Stimulated activated CD8-positive, alpha-beta memory T cell treated with anti-CD3 and anti-CD28 coated beads, Interleukin-4, amount 100 ng/mL, for 48 hours (primary cell): ENCODE results near the gene GRIA4.
A peak's percentile ranks its signal among the peaks of the same experiment; 100 is the strongest.

Experiments
- DNase-seq: peaks from one replicate; pipeline ENCODE4 v3.0.0-alpha.2; 2020

Gene GRIA4

DNA sequence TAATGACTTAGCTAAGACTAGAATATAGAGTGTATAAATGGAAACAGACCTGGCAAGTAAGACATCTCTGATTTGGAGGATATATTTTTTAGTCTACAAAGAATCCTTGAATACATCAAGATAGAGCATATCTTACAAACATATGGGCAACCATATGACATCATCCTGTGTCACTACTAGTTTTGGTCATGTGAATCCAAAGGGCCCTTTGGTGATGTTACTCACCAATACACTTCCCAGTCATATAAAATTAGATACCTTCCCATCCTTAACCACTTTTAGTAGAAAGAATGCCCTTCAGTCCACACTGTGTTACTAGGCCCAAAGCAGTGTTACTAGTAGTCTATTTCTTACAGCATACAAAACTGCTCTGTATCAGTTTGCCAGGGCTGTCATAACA lies 31.6 kb downstream of the GRIA4 start:
- DNase-seq: no peak

DNA sequence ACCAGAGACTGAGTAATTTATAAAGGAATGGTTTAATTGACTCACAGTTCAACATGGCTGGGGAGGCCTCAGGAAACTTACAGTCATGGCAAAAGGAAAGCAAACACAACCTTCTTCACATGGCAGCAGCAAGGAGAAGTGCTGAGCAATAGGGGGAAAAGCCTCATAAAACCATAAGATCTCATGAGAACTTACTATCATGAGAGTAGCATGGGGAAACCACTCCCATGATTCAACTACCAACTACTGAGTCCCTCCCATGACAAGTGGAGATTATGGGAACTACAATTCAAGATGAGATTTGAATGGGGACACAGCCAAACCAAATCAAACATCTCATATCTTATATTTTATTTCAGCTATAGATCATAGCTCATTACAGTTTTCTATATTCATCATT lies 33.0 kb downstream of the GRIA4 start:
- no peak for DNase-seq

- no peak for DNase-seq
Measured at GRCh38 chr11:105644839-105645573, 35.1 kb downstream of the GRIA4 start.

DNA sequence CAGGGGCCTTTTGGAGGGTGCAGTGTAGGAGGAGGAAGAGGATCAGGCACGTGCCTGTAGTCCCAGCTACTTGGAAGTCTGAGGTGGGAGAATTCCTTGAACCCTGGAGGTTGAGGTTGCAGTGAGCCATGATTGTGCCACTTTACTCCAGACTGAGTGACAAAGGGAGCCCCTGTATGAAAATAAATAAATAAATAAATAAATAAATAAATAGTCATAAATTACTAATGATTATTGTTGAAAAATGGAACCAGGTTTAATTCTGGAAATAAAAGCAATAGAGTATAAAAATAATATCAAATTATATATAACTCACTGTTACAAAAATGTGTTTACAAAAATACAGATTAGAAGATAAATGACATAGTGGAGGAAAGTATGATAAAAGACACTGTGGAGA lies 37.9 kb downstream of the GRIA4 start:
- no peak for DNase-seq

DNA sequence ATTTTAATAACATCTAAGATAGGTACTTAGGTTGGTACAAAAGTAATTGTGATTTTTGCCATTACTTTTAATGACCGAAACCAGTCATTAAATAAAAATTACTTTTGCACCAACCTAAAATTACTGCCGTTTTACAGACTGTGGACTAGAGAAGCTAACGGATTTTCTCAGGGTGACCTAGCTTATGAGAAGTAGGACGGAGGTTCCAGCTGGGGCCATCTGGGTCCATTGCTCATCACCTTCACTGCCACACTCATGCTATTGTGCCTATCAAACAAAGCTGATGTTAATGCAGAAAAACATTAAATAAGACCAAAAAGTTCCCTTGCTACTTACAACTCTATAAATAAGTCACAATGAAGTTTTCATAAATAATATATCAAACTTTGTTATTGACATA lies 38.9 kb downstream of the GRIA4 start:
- DNase-seq: no peak

DNA sequence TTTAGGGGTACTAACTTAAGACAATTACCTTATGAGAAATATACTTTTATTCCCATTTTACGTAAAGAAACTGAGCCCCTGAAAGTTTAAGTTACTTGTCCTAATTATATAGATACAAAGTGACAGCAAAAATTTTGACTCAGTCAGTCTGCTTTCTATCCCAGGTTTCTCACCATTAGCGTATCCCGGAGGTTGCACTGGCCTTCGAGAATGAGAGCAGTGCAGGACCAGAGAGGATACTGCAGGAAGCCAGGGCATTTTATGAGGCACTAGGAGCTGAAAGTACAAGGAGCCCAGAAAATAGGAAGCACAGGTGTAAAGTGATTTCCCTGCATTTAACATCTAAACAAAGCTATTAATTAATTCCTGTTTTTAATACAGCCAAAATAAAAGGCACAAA lies 55.4 kb downstream of the GRIA4 start:
- no peak for DNase-seq

GRCh38 chr11:105667441-105667840 lies 57.6 kb downstream of the GRIA4 start:
- DNase-seq: no peak

DNA sequence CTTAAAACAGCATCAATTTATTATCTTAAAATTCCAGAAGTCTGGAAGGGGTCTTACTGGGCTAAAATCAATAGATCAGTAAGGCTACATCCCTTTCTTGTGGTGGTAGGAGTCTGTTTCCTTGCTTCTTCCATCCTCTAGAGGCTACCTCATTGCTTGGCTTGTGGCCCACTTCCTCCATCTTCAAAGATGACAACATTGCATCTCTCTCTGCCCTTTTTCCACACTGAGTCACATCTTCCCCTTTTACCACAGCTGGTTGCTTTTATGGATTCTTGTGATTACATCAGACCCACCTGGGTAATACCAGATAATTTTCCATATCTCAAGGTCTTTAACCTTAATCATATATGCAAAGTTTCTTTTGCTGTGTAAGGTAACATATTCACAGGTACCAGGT lies 60.9 kb downstream of the GRIA4 start:
- no peak for DNase-seq

DNA sequence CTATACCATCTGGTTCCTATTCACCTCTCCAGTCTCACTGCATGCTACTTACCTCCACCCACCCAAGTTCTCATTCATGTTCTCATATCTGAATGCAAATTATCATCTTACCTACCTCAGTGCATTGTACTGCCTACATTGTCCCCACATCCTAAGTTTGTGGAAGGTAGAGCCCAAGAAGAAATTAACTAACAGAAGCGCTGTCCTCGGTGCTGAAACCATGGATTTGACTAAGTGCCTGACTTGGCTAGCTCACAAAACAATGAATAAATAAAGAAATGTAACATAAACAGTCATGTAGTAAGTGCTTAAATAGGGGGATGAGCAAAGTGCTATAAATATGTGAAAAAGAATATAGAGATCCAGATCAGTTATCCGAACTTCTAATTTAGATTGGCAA lies 63.2 kb downstream of the GRIA4 start:
- peak; percentile 32 for DNase-seq

DNA sequence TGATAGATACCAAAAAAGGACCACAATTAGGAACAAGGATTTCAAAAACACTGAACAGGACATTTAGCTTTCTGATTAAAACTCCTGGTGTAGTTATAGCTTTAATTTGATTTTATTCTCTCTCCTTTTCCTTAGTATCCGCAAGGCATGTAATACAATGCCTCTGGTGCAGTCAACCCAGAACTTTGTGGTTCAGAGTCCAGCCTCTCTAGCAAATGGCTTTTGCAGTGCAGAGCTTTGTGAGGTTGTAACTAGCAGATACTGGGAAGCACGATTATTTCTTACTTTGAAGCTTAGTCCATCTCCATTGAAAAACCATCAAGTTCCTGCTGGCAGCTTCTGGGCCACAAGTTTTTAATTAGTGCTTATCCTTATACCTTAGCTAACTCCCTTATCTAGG lies 79.8 kb downstream of the GRIA4 start:
- DNase-seq: no peak

DNA sequence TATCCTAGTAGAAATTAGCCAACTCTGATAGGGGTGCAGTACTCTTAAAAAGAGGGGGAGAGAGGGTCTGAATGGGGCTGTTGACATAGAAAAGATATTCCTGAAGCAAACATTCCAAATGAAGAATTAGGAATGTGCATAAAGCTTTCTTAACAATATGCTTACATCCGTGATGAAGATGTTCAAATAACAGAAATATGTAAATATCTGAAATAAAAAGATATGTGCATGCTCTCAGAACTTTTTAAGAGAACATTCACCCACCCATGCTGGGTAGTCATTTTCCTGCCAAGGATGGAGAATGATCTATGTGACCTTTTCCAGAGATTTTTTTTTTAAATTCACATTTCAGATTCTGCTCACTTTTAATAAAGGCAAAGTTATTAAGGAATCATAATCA lies 80.6 kb downstream of the GRIA4 start:
- no peak for DNase-seq

DNA sequence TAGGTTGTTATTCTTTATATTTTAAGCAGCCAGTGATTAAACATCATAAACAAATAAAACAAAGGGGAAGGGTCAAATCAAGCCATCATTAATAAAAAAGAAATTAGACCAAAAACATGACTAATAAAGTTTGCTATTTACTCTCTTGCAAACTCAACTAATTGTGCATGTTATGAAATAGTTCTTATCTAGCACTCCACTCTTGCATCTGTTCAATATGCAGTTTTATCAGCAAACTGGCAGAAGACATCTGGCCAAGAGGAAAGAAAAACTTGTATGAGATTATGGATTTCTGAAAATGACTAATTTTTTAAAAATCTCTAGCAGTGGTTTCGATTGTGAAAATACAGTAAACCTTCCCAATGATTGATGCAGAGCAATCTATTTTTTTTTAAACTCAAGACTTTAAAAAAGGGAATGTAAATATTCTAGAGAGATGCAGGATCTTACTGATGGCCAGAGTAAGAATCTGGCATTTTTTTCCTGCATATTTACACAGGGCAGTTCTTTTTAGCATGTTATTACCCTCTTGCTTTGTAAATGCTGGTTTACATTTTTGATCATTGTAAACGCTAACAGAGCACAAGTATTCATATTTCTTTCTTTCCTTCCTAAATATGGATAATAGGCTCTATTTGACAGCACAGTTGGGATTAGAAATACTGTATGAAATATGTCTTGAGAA lies 83.3 kb downstream of the GRIA4 start:
- no peak for DNase-seq

GRCh38 chr11:105696000-105696399 lies 86.1 kb downstream of the GRIA4 start:
- no peak for DNase-seq

DNA sequence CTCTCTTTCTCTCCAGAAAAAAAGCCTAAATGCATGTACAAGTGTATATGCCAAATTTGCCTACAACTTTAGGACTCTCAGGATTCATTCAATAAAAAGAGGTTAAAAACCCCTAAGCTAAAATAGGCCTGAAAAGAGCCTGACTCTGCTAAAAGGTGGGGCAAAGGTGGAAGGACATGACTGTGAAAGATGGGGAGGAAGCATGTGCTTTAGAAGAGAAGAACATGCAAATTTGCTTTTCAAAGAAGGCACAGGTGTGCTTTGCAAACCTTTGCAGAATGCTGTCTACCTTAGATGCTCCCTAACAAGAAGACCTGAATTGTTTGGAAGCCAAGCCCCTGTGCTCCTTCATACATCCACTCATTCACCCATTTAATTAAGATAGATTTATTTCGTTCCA lies 87.4 kb downstream of the GRIA4 start:
- DNase-seq: no peak

- no peak for DNase-seq
Measured at GRCh38 chr11:105699203-105699602, 89.3 kb downstream of the GRIA4 start.

DNA sequence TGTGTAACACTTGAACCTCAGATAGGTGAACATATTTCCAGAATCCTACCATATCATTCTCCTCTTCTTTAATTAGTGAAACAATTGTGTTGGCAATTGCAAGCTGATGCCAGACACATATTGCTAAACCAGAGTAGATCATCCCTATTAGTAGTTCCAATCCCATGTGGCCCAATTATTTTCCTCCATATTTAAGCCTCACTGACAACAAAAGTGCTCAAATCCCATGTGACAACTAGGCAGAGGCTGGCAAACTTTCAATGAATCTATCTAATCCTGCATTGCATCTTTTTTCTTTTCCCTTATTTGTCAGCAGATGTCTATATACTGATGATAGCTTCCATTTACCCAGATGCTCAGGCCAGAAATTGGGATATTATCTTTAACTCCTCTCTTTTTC lies 90.4 kb downstream of the GRIA4 start:
- DNase-seq: no peak

- no peak for DNase-seq
Measured at GRCh38 chr11:105701098-105701497, 91.2 kb downstream of the GRIA4 start.

DNA sequence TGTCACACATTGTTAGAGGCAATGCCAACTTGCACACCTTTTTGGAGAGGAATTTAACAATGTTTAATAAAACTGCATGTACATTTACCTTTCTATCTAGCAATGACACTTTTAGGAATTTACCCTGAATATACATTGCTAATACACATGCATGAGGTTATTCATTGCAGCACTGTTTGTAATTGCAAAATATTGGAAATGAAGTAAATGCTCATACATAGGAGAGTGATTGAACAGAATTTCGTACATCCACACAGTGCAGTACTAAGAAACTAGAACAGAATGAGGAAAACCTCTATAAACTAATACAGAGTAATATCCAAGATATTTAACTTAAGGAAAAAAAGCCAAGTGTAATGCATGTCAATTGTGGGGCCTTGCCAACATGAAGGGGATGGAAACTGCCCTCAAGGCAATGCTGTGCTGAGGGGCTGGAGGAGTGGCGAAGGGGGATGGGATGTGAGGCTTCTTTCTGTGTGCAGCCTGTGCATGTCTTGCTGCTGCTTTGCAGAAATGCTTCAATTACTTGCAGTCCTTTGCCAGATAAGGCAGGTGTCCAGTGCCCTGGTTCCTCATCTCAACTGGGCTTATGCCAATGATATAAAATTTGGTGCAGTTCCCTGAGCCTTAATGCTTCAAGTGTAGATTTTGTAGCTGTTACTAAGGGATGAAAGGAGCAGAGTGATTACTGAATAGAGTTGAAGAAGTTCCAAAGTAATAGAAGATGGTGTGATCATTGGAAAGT lies 96.1 kb downstream of the GRIA4 start:
- no peak for DNase-seq

GRCh38 chr11:105713106-105713505 lies 103.2 kb downstream of the GRIA4 start:
- no peak for DNase-seq

DNA sequence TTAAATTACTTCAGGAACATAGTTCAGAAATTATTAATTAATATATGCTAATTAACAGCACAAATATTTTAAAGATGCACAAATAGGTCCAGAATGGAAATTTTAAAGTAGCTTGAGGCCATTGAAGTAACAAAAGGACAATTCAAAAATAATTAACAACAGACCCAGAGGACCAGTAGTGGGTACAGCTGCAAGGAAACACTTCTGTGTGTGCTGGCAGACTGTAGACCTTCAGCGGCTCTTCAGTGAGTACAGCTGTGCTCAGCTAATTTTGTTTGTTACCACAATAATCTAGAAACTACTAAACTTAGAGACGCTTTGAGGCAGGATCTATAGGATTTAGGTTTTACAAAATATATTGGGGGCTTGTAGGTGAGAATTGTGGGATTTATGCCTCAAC lies 103.8 kb downstream of the GRIA4 start:
- DNase-seq: no peak

GRCh38 chr11:105718641-105719040 lies 108.8 kb downstream of the GRIA4 start:
- DNase-seq: no peak

- DNase-seq: no peak
Measured at GRCh38 chr11:105719073-105719822, 109.4 kb downstream of the GRIA4 start.

- no peak for DNase-seq
Measured at GRCh38 chr11:105720096-105720495, 110.2 kb downstream of the GRIA4 start.
